Kidney (tissue), 14 donors: ENCODE data around the gene LRIT2. TPM values are rescaled to one million over a fixed set of nuclear protein-coding genes. Genes with fewer than 3 reads are reported as not detected.

Experiments used
- DNase-seq, 5 donors: peaks; one replicate each; pipeline ENCODE4 v3.0.0-alpha.2; 2013 to 2020
- FAIRE-seq: peaks from 2 replicates; lab custom pipeline; 2012; peaks lifted over from hg19 to GRCh38; lab: Jason Lieb, UNC
- H3K27ac ChIP-seq, 2 donors: one replicate each; pipeline ENCODE4 v1.7.0; 2013; ENCODE audit warnings: low read depth in 2 of 2, low read length in 2 of 2, inconsistent platforms in 1 of 2
- H3K27me3 ChIP-seq: one replicate; pipeline ENCODE4 v1.7.1; 2013; ENCODE audit warnings: low read length, inconsistent platforms; ENCODE audit not compliant: control insufficient read depth, insufficient read depth
- H3K36me3 ChIP-seq, 3 donors: one replicate each; pipeline versions ENCODE4 v1.7.0 to v1.7.1; 2013; ENCODE audit warnings: low read length in 3 of 3, control low read depth in 1 of 3, inconsistent platforms in 1 of 3; ENCODE audit not compliant: insufficient read depth in 3 of 3, control insufficient read depth in 2 of 3
- H3K4me1 ChIP-seq, 3 donors: one replicate each; pipeline versions ENCODE4 v1.7.0 to v1.7.1; 2013; ENCODE audit warnings: low read length in 3 of 3, inconsistent platforms in 1 of 3, low read depth in 1 of 3; ENCODE audit not compliant: control insufficient read depth in 2 of 3, insufficient read depth in 2 of 3
- H3K4me3 ChIP-seq, 3 donors: one replicate each; pipeline versions ENCODE4 v1.7.0 to v1.8.1; 2013; ENCODE audit warnings: low read length in 3 of 3, control low read depth in 1 of 3, inconsistent platforms in 1 of 3
- H3K9ac ChIP-seq, 3 donors: one replicate each; pipeline versions ENCODE4 v1.7.0 to v1.7.1; 2013; ENCODE audit warnings: low read length in 3 of 3, control low read depth in 1 of 3, inconsistent platforms in 1 of 3
- H3K9me3 ChIP-seq, 3 donors: one replicate each; pipeline versions ENCODE4 v1.7.0 to v1.7.1; 2013; ENCODE audit warnings: low read length in 3 of 3, control low read depth in 1 of 3, inconsistent platforms in 1 of 3; ENCODE audit not compliant: control insufficient read depth in 2 of 3, insufficient read depth in 1 of 3
- intact Hi-C: fragments of 100-400 bp; cut with DNase I; formaldehyde crosslinking; loops from one replicate; pipeline ENCODE4 v1.11.1; 2022
- polyA plus RNA-seq: library from polyadenylated mRNA; stranded (reverse); fragments of 350-450 nt; fragmentation: Illumina TruSeq; extraction: RNeasy Lipid Tissue Mini Kit (QIAGEN cat#74804); gene quantifications from one replicate; pipeline ENCODE4 v1.2.3, GENCODE V29; 2014; ENCODE audit warnings: low read depth, low replicate concordance; ENCODE audit not compliant: insufficient read depth
- total RNA-seq: library from RNA; stranded (reverse); fragmentation: NEBNext Ultra II Directional; extraction: Animal tissue kit (Norgen Biotek cat#: 25700); gene quantifications from one replicate; pipeline ENCODE4 v1.2.1, GENCODE V29; 2021
- TF ChIP-seq, protein P1 (sequence below): IDR thresholded peaks from 3 replicates; pipeline ENCODE4 v1.5.1; 2012; ENCODE audit warnings: mild to moderate bottlenecking, moderate library complexity, borderline replicate concordance; ENCODE audit not compliant: insufficient read depth; ENCODE audit errors: extremely low read depth
- donor health status: control.
- donor health status: control.
- donor health status: control.
- donor health status: control.
- donor health status: control.
- donor health status: DM: yes; HTN: yes; CAD: no.
- donor health status: Normal renal cell carcinoma (clear cell type).

LRIT2 gene
- total and polyA plus RNA-seq, 2 donors from 2014 or later: not detected

DNA sequence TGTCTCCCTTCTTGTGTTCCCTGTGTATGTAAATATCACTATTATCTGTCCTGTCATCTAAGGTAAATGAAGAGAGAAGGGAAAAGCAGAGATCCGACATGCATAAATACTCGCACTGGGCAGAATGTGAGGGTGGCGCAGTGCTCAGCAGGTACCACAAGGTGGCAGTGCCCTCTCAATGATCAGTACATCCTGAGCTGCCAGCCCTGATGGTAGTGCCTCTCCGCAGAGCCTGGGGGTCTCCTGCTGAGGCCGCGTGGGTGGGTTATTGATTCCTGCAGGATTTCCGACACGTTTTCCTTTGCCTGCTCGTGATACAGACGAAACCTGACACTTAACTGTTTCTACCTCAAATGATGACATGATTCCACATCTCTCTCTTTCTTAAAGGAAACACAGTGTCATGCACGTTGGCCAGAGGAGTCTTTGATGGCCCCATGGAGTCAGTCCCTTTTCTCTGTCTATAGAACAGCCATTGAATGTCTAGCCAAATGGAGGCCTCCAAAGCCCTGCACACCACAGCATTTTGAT, 39.3 kb upstream of the LRIT2 start:
- Histone ChIP-seq H3K9me3 (no peaks in the 10 kb centered on the region), H3K27me3 (no peaks in the 10 kb centered on the region), H3K36me3 (no peaks in the 10 kb centered on the region), H3K9ac (no peak overlapping the region), H3K4me1 (peaks cover 0 to 3% (median 0%) of the 10 kb centered on the region in 3 donors), H3K27ac (no peak overlapping the region), H3K4me3 (no peak overlapping the region)
- DNase-seq (peak in 4 of 5 donors; percentile 57 to 70 (median 60)), FAIRE-seq (no peak)
- TF ChIP-seq, protein P1, sequence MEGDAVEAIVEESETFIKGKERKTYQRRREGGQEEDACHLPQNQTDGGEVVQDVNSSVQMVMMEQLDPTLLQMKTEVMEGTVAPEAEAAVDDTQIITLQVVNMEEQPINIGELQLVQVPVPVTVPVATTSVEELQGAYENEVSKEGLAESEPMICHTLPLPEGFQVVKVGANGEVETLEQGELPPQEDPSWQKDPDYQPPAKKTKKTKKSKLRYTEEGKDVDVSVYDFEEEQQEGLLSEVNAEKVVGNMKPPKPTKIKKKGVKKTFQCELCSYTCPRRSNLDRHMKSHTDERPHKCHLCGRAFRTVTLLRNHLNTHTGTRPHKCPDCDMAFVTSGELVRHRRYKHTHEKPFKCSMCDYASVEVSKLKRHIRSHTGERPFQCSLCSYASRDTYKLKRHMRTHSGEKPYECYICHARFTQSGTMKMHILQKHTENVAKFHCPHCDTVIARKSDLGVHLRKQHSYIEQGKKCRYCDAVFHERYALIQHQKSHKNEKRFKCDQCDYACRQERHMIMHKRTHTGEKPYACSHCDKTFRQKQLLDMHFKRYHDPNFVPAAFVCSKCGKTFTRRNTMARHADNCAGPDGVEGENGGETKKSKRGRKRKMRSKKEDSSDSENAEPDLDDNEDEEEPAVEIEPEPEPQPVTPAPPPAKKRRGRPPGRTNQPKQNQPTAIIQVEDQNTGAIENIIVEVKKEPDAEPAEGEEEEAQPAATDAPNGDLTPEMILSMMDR: peak; percentile 88
- intact Hi-C loops: loop anchor here (5.0 to 10.0 kb wide), 2 partner anchors 100 to 273 kb away; no protein-coding TSS in a partner anchor

DNA sequence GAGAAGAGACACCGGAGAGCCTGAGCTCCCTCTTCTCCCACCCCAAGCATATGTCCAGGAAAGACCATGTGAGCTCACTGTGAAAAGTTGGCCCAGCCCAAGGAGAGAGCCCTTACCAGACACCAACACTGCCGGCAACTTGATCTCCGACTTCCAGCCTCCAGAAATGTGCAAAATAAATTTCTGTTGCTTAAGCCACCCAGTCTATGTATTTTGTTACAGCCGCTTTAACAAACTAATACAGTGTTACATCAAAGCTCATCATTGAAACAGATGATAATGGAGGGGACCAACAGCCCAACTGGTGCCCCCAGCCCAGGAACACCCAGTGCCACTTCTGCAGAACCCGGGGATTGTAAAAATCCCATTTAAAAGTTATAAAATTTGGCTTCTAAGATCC, 38.4 kb upstream of the LRIT2 start:
- no peaks in the 10 kb centered on the region for H3K36me3 ChIP-seq
- no peak for FAIRE-seq
- no peaks in the 10 kb centered on the region for H3K27me3 ChIP-seq
- TF ChIP-seq, protein P1: no peak
- H3K9ac ChIP-seq: no peak overlapping the region
- no peaks in the 10 kb centered on the region for H3K9me3 ChIP-seq
- intact Hi-C loops: loop anchor here (10.0 kb wide), 1 partner anchor 101 kb away; no protein-coding TSS in a partner anchor
- H3K27ac ChIP-seq: no peak overlapping the region
- H3K4me1 ChIP-seq: peaks cover 0 to 3% (median 0%) of the 10 kb centered on the region in 3 donors
- no peak for DNase-seq
- H3K4me3 ChIP-seq: no peak overlapping the region

DNA sequence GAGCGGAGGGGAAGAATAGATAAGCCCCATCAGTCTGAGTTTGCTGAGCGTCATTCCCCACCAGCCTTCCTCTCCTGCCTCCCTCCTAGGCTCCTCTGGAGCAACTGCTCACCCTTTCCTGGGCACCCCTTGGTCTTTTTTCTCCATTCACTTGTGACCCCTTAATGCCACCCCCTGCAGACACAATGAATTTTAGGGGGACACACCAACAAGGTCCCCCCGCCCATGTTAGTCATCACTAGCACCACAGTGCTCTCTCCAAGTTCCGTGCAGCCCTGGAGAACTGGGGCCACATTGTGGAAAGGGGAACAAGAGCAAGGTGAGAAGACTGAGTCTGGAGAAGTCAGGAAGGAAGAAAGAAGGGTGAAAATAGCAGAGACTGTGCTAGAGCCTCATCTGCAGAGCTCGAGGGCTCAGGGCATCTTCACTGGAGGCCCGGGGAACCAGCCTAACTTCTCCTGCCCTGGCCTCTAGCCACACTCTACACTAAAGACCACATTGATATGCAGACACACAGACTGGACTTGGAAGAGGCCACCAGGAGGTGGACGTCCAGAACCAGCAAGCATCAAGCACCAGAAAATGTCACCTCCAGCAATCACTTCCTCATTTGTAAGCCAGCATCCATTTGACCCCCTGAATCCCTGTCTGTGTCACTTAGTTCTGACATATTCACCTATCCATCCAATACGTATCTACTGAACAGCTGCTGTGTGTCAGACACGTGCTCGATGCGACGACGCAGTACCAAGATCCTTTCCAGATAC, 37.0 kb upstream of the LRIT2 start:
- H3K4me3 ChIP-seq: no peak overlapping the region
- no peak overlapping the region for H3K9ac ChIP-seq
- TF ChIP-seq, protein P1: no peak
- DNase-seq (no peak), FAIRE-seq (no peak)
- no peaks in the 10 kb centered on the region for H3K36me3 ChIP-seq
- no peaks in the 10 kb centered on the region for H3K27me3 ChIP-seq
- H3K27ac ChIP-seq: no peak overlapping the region
- no peaks in the 10 kb centered on the region for H3K9me3 ChIP-seq
- intact Hi-C loops: loop anchor here (10.0 kb wide), 1 partner anchor 102 kb away; no protein-coding TSS in a partner anchor
- H3K4me1 ChIP-seq: peaks cover 0 to 3% (median 0%) of the 10 kb centered on the region in 3 donors
